ENCODE results near the gene HJV. TPM values are rescaled to one million over a fixed set of nuclear protein-coding genes. Genes with fewer than 3 reads are reported as not detected.
"Not testable (repeated sequence)": the region's sequence is repeated elsewhere in the genome, so short reads cannot be mapped to it uniquely, and the experiment has no call there.

Gene HJV, protein sequence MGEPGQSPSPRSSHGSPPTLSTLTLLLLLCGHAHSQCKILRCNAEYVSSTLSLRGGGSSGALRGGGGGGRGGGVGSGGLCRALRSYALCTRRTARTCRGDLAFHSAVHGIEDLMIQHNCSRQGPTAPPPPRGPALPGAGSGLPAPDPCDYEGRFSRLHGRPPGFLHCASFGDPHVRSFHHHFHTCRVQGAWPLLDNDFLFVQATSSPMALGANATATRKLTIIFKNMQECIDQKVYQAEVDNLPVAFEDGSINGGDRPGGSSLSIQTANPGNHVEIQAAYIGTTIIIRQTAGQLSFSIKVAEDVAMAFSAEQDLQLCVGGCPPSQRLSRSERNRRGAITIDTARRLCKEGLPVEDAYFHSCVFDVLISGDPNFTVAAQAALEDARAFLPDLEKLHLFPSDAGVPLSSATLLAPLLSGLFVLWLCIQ
- total RNA-seq (not detected), polyA plus RNA-seq (not detected)
- long read RNA-seq, donor 1 = 0 reads
- long read RNA-seq, donor 2 = 0 reads

- 50 to 54% methylated on average over 5 of the region's 5 CpGs for WGBS, 2 donors
- Histone ChIP-seq H3K27me3 (ENCODE audit: control insufficient read depth in 1 of 2, insufficient read depth in 2 of 2, low read length in 1 of 2) (peaks cover 0 to 3% of the 10 kb centered on the region in 2 donors), H3K4me3 (ENCODE audit: low read length in 2 of 2) (no peak within 1 kb of the TSS), H3K4me1 (ENCODE audit: control insufficient read depth in 1 of 2, insufficient read depth in 2 of 2, low read length in 2 of 2) (no peaks in the 10 kb centered on the region), H3K9me3 (ENCODE audit: control insufficient read depth, low read length) (no peaks in the 10 kb centered on the region), H3K36me3 (ENCODE audit: control insufficient read depth in 1 of 2, insufficient read depth in 2 of 2, low read length in 1 of 2) (no peaks in the 10 kb centered on the region), H3K27ac (ENCODE audit: low read depth in 1 of 2, low read length in 2 of 2) (no peak within 1 kb of the TSS)
- intact Hi-C loops (cut with DNase I) = no loop called here
- DNase-seq = no peak
- ATAC-seq (ENCODE audit: low FRiP score) = no peak
These were observed at the start of gene HJV for GRCh38 chr1:146021622-146022402. TSS of gene HJV (minus strand) at chr1:146021735. CDS start at chr1:146020231, 1,504 bp downstream.

- WGBS, 2 donors = 76 to 83% methylated on average over 4 to 5 of the region's 5 CpGs
- ATAC-seq (ENCODE audit: low FRiP score); H3K27me3 ChIP-seq (ENCODE audit: control insufficient read depth in 1 of 2, insufficient read depth in 2 of 2, low read length in 1 of 2); H3K4me3 ChIP-seq (ENCODE audit: low read length in 2 of 2); H3K36me3 ChIP-seq (ENCODE audit: control insufficient read depth in 1 of 2, insufficient read depth in 2 of 2, low read length in 1 of 2); DNase-seq; H3K4me1 ChIP-seq (ENCODE audit: control insufficient read depth in 1 of 2, insufficient read depth in 2 of 2, low read length in 2 of 2); H3K9me3 ChIP-seq (ENCODE audit: control insufficient read depth, low read length); H3K27ac ChIP-seq (ENCODE audit: low read depth in 1 of 2, low read length in 2 of 2); intact Hi-C loops (cut with DNase I): not testable (repeated sequence)
These were observed 37.6 kb upstream of the HJV start for GRCh38 chr1:146059148-146059547.

DNA sequence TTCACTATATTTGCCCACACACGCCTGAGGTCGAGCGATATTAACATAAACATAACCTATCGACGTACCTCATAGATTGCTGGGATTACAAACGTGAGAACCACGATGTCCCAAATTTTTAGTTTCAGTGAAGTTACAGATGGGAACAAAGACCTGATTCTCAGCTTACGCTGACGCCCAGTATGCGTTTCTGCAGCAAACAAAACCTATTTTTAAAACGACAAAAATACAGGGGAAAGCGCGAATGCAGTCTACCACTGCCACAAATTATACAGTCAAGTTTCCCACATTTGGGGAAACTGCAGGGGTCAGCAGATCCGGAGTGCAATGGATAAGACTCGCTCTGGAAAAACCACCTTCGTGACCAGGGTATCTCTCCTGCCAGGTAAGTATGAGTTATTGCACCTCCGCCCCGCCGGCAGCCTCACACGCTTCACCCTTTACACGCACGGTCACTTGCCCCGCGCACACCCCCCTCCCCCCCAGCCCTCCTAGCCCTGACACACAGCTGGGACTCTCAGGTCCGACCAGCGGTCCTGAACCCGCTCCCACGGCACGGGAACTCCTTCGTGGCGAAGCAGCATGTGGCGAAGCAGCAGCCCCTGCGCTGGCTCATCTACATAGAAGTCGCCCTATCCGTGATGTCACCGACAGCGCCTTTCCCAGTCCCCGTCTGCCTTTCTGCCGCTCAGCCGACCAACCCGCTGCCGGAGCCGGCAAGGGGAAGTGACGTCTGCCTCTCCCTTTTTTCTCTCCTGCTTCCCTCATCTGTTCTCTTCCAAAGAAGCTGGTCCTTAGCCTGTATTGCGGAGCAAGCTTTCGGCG, 30.5 kb upstream of the HJV start:
- 0 to 1% methylated on average over 47 of the region's 47 CpGs for whole genome bisulfite sequencing, 2 donors
- H3K9me3 ChIP-seq (ENCODE audit: control insufficient read depth, low read length); H3K4me1 ChIP-seq (ENCODE audit: control insufficient read depth in 1 of 2, insufficient read depth in 2 of 2, low read length in 2 of 2); H3K27me3 ChIP-seq (ENCODE audit: control insufficient read depth in 1 of 2, insufficient read depth in 2 of 2, low read length in 1 of 2); intact Hi-C loops (cut with DNase I); H3K36me3 ChIP-seq (ENCODE audit: control insufficient read depth in 1 of 2, insufficient read depth in 2 of 2, low read length in 1 of 2): not testable (repeated sequence)
- peak overlapping the region in 1 of 2 donors; percentile 87 for H3K27ac ChIP-seq (ENCODE audit: low read depth in 1 of 2, low read length in 2 of 2)
- DNase-seq = peak; percentile 90 to 94
- H3K4me3 ChIP-seq (ENCODE audit: low read length in 2 of 2) = peak overlapping the region; percentile 23 to 27
- ATAC-seq (ENCODE audit: low FRiP score) = peak; percentile 87

DNA sequence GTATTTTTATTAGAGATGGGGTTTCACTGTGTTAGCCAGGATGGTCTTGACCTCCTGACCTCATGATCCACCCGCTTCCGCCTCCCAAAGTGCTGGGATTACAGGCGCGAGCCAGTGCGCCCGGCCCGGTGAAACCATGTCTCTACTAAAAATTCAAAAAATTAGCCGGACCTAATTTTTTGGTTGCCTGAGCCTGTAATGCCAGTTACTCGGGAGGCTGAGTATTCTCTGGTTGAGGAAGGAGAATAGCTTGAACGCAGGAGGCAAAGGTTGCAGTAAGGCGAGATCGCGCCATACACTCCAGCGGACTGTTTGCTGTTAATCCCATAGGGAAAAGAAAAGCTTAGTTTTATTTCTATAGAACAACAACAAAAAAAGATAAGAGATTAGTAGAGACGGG, 29.9 kb upstream of the HJV start:
- no peaks in the 10 kb centered on the region for H3K4me1 ChIP-seq (ENCODE audit: control insufficient read depth in 1 of 2, insufficient read depth in 2 of 2, low read length in 2 of 2)
- 44 to 46% methylated on average over 15 of the region's 15 CpGs for WGBS, 2 donors
- no peaks in the 10 kb centered on the region for H3K36me3 ChIP-seq (ENCODE audit: control insufficient read depth in 1 of 2, insufficient read depth in 2 of 2, low read length in 1 of 2)
- intact Hi-C loops (cut with DNase I) = no loop called here
- peak; percentile 43 for ATAC-seq (ENCODE audit: low FRiP score)
- H3K4me3 ChIP-seq (ENCODE audit: low read length in 2 of 2) = peak overlapping the region; percentile 23 to 27
- peaks cover 0 to 4% of the 10 kb centered on the region in 2 donors for H3K27me3 ChIP-seq (ENCODE audit: control insufficient read depth in 1 of 2, insufficient read depth in 2 of 2, low read length in 1 of 2)
- H3K27ac ChIP-seq (ENCODE audit: low read depth in 1 of 2, low read length in 2 of 2) = peak overlapping the region in 1 of 2 donors; percentile 87
- H3K9me3 ChIP-seq (ENCODE audit: control insufficient read depth, low read length) = no peaks in the 10 kb centered on the region
- no peak for DNase-seq

DNA sequence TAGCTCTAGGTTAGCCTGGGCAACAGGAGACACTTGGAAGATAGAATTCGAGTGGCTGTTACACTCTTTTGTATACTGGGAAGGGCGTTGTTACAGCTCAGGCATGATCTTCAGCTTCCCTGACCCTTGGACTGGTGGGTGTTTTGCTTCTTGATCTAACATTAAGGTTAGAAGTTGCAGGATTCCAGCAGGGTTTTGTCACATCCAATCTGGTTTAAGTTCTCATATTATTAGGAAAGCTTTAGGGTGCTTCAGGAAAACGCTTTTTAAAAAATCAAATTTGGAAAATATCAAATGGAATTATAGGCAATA, 29.1 kb upstream of the HJV start:
- H3K4me3 ChIP-seq (ENCODE audit: low read length in 2 of 2); intact Hi-C loops (cut with DNase I); H3K36me3 ChIP-seq (ENCODE audit: control insufficient read depth in 1 of 2, insufficient read depth in 2 of 2, low read length in 1 of 2); H3K4me1 ChIP-seq (ENCODE audit: control insufficient read depth in 1 of 2, insufficient read depth in 2 of 2, low read length in 2 of 2); DNase-seq; H3K27ac ChIP-seq (ENCODE audit: low read depth in 1 of 2, low read length in 2 of 2); H3K27me3 ChIP-seq (ENCODE audit: control insufficient read depth in 1 of 2, insufficient read depth in 2 of 2, low read length in 1 of 2); H3K9me3 ChIP-seq (ENCODE audit: control insufficient read depth, low read length); ATAC-seq (ENCODE audit: low FRiP score): not testable (repeated sequence)
- WGBS, 2 donors = 58 to 61% methylated on average over 3 of the region's 3 CpGs

GRCh38 chr1:146049866-146050651, 28.5 kb upstream of the HJV start:
- 87 to 91% methylated on average over 12 of the region's 12 CpGs for WGBS, 2 donors
- H3K9me3 ChIP-seq (ENCODE audit: control insufficient read depth, low read length); ATAC-seq (ENCODE audit: low FRiP score); DNase-seq; H3K27me3 ChIP-seq (ENCODE audit: control insufficient read depth in 1 of 2, insufficient read depth in 2 of 2, low read length in 1 of 2); H3K27ac ChIP-seq (ENCODE audit: low read depth in 1 of 2, low read length in 2 of 2); H3K4me3 ChIP-seq (ENCODE audit: low read length in 2 of 2); H3K4me1 ChIP-seq (ENCODE audit: control insufficient read depth in 1 of 2, insufficient read depth in 2 of 2, low read length in 2 of 2); H3K36me3 ChIP-seq (ENCODE audit: control insufficient read depth in 1 of 2, insufficient read depth in 2 of 2, low read length in 1 of 2); intact Hi-C loops (cut with DNase I): not testable (repeated sequence)

- no peak for DNase-seq
These were observed 27.9 kb upstream of the HJV start for GRCh38 chr1:146049436-146049835.

More at GRCh38 chr1:146049436-146049835, 27.9 kb upstream of the HJV start:
- ATAC-seq (ENCODE audit: low FRiP score) = no peak
- 77 to 80% methylated on average over 27 of the region's 27 CpGs for WGBS, 2 donors
- H3K4me1 ChIP-seq (ENCODE audit: control insufficient read depth in 1 of 2, insufficient read depth in 2 of 2, low read length in 2 of 2) = no peaks in the 10 kb centered on the region
- peaks cover 0 to 4% of the 10 kb centered on the region in 2 donors for H3K27me3 ChIP-seq (ENCODE audit: control insufficient read depth in 1 of 2, insufficient read depth in 2 of 2, low read length in 1 of 2)
- no peak overlapping the region for H3K27ac ChIP-seq (ENCODE audit: low read depth in 1 of 2, low read length in 2 of 2)
- no peak overlapping the region for H3K4me3 ChIP-seq (ENCODE audit: low read length in 2 of 2)
- H3K36me3 ChIP-seq (ENCODE audit: control insufficient read depth in 1 of 2, insufficient read depth in 2 of 2, low read length in 1 of 2) = no peaks in the 10 kb centered on the region
- no peaks in the 10 kb centered on the region for H3K9me3 ChIP-seq (ENCODE audit: control insufficient read depth, low read length)
- intact Hi-C loops (cut with DNase I) = no loop called here

Measured in aorta (tissue), 5 donors.